ENCODE measurements around the gene RRP1.

RRP1 gene

GRCh38 chr21:43778469-43779335 lies 10.7 kb upstream of the RRP1 start:
- no peak for DNase-seq

GRCh38 chr21:43779660-43780059 lies 9.7 kb upstream of the RRP1 start:
- DNase-seq, result no peak

- DNase-seq, result no peak
Measured at GRCh38 chr21:43781846-43782245, 7.5 kb upstream of the RRP1 start.

GRCh38 chr21:43782431-43783097 lies 6.8 kb upstream of the RRP1 start:
- DNase-seq, result no peak

GRCh38 chr21:43783098-43783700 lies 6.2 kb upstream of the RRP1 start:
- no peak for DNase-seq

GRCh38 chr21:43785134-43785533 lies 4.2 kb upstream of the RRP1 start:
- DNase-seq, result no peak

GRCh38 chr21:43786300-43786806 lies 3.0 kb upstream of the RRP1 start:
- DNase-seq, result peak; percentile 43

- no peak for DNase-seq
Measured at GRCh38 chr21:43786807-43787440, 2.5 kb upstream of the RRP1 start.

- no peak for DNase-seq
Measured at GRCh38 chr21:43790010-43790524, 690 bp downstream of the RRP1 start.

GRCh38 chr21:43792406-43792805 lies 3.0 kb downstream of the RRP1 start:
- DNase-seq, result no peak

GRCh38 chr21:43793243-43793642 lies 3.9 kb downstream of the RRP1 start:
- no peak for DNase-seq

- DNase-seq, result no peak
Measured at GRCh38 chr21:43794311-43794710, 4.9 kb downstream of the RRP1 start.

GRCh38 chr21:43794857-43795256 lies 5.5 kb downstream of the RRP1 start:
- DNase-seq, result no peak

- no peak for DNase-seq
Measured at GRCh38 chr21:43797415-43797814, 8.0 kb downstream of the RRP1 start.

GRCh38 chr21:43797925-43798715 lies 8.7 kb downstream of the RRP1 start:
- no peak for DNase-seq

GRCh38 chr21:43799301-43799840 lies 10.0 kb downstream of the RRP1 start:
- DNase-seq, result no peak

GRCh38 chr21:43800124-43800523 lies 10.7 kb downstream of the RRP1 start:
- no peak for DNase-seq

- no peak for DNase-seq
Measured at GRCh38 chr21:43800566-43800965, 11.2 kb downstream of the RRP1 start.

GRCh38 chr21:43801006-43801783 lies 11.8 kb downstream of the RRP1 start:
- DNase-seq, result no peak

- DNase-seq, result no peak
Measured at GRCh38 chr21:43802713-43803313, 13.4 kb downstream of the RRP1 start.

All from eye (tissue), 1 donor.